AG08395 (cell line): ENCODE results near the gene ASB8.
A peak's percentile ranks its signal among the peaks of the same experiment; 100 is the strongest.
"Not testable (repeated sequence)": the region's sequence is repeated elsewhere in the genome, so short reads cannot be mapped to it uniquely, and the experiment has no call there.

ENCODE experiments used
- DNase-seq: peaks from one replicate; pipeline ENCODE4 v3.0.0; 2012; ENCODE audit warnings: mixed read lengths, low spot score

Gene ASB8

DNA sequence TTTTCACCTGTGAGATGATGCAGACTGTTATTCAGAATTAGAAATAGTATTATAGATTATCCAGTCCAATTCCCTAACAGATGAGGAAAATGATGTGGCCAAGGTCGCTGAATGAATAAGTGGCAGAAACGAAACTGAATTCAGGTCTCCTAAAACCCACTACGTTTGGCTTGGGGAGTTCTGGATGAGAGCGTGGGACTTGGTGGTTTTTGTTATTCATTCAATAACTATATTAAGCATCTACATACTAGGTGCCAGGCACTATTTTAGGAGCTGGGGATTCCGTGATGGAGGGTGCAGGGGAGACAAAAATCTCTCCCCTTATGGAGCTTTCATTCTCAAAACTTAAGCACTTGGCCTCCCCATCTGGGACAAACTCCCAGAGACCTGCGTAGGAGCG lies 25.3 kb upstream of the ASB8 start:
- DNase-seq: no peak

DNA sequence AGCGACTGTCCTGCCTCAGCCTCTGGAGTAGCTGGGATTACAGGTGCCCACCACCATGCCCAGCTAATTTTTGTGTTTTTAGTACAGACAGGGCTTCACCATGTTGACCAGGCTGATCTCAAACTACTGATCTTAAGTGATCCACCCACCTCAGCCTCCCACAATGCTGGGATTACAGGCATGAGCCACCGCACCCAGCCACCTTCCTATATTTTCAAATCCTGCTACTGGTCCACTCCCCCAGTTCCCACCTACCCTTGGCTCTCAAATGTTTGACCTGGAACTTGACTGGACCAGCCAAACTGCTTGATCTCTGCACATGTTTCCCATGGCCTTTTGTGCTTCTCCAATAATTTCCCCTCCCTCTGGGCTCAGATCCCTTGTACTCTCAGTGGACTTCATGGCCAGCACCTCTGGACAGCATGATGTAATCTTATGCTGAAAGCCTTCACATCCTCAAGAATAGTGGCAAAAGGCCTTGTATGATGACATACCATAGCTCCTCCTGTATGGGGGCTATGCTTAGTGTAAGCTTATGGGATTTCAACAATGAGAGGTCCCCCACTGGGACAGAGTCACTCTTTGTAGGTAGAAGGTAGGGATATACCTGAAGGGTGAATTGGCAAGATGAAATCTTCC lies 23.7 kb upstream of the ASB8 start:
- DNase-seq: no peak

DNA sequence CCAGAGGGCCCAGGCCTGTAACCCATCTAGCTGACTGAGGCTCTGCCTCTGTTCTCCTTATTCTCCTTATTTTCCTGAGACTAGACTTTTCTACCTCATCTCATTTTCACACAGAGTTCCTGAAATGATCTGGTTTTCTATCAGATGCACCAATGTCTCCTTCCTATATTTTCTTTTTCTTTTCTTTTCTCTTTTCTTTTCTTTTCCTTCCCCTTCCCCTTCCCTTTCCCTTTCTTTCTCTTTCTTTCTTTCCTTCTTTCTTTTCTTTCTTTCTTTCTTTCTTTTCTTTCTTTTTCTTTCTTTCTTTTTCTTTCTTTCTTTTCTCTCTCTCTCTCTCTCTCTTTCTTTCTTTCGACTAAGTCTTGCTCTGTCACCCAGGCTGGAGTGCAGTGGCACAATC lies 23.1 kb upstream of the ASB8 start:
- DNase-seq: no peak

DNA sequence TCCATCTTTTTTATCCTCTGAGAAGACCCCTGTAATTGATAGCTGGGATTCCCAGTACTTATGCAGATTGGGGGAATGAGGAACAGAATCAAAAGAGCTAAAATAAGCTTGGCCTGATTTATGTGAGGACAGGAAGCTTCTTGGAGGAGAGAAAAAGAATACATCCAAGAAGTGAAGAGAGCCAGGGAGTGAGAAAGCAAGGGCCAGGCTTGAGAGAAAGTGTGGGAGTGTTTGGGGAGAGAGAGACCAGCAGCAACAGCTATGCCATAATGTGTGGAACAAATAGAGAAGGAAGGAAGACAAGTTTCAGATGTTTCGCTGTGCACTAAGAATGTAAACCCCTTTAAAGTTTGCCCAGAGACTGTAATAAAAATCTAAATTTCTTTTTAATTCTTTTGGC lies 22.2 kb upstream of the ASB8 start:
- no peak for DNase-seq

DNA sequence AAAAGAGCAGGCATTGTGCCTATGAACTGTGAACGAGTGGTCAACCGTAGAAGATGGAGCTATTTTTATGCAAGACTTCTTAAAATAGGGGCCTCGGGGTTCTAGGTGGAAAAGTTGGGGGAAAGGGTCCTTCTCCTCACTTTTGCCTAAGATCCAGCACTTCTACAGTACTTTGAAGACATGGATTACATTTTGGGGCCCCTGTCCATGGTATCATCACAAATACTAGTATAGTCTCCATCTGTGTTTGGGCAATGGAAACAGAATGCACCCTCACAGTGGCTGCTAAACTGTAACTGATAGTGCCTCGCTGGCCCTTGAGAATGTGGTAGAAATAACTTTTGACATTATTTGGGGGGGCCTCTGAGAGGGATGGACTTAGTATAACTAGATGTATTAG lies 20.7 kb upstream of the ASB8 start:
- no peak for DNase-seq

DNA sequence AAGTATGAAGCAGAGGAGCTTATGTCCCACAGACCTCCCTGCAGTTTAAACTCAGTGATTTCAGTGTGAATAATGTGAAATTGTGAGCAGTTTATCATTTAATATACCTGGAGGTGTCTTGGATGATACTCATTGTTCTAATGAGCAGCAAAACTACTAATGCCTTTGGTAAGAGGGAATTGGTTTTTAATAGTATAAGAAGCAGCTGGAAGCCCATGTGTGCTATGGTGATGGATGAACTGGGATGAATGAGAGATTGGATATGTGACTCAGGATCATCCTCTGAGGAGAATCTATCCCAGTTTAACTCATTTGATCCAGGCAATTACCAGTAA lies 19.1 kb upstream of the ASB8 start:
- DNase-seq: no peak

DNA sequence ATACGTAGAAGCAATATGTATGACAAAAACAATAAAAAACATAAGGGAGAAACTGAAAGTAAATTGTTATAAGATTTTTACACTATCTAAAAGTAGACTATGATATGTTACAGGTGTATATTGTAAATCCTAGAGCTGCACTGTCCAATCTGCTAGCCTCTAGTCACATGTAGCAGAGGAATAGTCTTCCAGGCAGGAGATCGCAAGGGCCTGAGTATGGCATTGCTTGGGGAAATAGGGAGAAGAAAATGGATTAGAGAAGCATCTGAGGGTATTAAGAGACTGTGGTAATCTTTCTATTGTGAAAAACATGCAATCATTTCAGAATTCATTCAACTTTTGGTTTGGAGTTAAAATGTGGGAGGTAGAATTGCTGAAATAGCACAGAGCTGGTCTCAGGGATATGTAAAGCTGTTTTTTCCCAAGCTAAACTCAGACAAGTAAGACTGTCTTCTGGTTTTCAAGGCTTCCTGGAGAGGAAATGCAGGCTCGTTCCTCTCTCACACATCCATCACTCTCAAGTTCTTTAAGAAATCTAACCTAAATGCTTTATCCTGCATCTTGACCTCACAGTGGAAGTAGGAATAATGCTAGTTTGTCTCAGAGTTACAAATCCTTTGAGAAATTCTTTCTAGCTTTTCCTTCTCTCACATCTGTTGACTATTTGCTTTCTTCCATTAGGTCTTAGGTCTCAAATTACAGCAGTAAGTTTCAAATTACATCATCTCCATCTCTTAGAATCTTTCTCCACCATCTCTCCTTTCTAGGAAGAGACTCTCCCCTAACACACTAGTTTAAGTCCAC lies 18.5 kb upstream of the ASB8 start:
- no peak for DNase-seq

DNA sequence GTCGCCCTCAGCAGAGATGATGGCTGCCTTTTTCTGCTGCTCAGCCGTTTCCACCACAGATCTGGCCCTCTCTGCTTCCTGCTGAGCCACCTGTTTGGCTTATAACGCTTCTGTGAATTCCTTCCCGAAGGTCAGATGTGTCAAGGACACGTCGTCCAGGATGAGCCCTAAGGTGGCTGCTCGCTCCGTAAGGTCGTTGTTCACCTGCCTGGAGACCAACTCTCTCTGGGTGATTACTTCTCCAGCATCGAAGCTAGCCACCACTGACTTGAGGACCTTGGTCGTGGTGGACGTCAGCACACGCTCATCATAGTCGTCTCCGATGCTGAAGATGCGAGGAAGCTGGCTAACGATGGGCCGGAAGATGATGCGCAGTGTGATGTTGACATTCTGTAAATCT lies 11.7 kb upstream of the ASB8 start:
- DNase-seq: no peak

DNA sequence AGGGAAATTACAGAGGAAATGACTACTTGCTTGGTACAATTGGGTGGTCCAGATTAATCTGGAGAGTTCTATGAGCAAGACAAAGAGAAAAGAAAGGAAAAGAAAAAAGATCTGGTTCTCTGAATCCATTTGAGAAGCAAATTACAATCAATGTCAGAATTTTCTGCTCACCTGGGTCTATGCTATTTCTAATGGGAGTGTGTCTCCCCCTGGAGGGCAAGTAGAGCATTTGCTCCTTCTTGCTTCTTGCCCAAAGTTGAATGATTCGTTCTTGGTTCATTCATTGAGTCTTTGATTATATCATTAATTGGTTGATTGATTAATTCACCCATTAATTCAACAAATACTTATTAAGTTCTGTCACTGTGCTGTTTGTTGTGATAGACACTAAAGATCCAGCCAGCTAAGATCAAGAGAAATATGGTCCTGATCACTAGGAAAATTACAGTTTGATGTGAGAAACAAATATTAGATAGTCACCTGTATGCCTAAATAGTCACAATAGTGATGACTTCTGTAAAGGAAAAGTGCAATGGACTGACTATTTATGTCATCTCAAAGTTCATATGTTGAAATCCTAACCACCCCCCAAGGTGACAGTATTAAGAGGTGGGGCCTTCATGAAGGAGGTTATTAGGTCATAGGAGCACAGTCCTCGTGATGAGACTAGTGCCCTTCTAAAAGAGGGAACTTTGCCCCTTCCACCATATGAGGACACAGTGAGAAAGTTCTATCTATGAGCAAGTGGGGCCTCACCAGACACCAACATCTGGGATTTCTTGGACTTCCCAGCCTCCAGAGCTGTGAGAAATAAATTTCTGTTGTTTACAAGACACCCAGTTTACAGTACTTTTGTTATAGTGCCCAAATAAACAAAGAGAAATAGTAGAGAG lies 8.0 kb upstream of the ASB8 start:
- DNase-seq: peak; percentile 44

DNA sequence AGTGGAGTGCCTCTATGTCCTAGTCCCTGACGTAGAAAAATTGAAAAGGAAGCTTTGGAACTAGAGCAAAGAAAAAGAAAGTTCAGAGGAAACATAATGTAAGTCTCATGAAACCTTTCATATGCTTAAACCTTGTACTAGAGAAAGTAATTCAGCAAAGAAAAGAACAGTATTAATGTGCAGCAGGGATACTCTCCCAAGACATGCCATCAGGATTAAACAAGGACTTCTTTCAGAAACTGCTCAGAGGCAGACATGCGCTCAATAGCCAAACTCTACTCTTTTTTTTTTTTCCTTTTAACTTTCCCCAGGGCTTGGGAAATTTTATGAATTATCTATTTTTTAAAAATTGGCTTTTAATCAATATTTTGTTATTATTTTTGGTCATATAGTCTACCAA lies 7.1 kb upstream of the ASB8 start:
- DNase-seq: no peak

DNA sequence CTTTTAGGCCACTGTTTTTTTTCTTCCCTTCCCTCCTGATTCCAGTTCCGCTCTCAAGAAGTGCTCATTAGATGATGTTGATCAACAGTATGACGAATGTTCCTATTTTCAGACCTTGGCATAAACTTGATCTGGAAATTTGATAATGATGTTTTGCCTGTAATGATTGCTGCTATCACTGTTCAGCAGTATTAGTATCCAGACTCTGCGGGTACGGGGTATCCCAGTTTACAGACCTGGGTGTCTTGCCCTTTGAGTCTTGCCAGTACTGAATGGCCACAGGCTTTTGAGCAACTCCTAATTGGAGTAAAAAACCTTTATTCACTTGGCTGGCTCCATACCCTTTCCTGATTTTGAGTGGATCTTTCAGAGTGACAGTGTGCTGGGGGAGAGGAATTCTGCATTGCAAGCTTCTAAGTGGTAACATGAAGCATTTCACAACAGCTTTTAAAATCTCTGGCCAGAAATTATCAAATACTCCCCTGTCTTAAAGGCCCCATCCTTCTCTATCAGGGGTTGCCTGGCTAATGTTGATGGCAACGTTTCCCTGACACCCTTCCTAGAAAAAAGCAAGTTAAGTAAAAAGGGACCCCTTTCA lies 5.9 kb upstream of the ASB8 start:
- no peak for DNase-seq

DNA sequence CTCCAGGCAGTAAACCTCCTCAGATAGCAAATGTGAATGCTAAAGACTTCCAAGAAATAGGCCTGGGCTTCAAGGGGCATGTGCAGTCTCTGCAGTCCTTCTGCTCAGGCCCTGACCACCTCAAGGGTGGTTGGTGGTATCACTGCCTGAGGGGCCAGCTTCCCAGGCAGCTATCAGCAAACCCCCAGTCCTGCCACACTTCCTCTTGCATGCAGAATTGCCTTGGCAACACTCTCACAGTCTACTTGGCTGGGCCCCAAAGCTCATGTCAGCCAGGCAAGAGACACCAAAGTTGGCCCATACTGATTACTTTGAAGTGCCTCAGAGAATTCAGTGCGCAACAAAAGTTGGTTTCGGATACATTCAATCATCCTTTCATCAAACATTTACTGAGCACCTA lies 3.5 kb upstream of the ASB8 start:
- DNase-seq: no peak

DNA sequence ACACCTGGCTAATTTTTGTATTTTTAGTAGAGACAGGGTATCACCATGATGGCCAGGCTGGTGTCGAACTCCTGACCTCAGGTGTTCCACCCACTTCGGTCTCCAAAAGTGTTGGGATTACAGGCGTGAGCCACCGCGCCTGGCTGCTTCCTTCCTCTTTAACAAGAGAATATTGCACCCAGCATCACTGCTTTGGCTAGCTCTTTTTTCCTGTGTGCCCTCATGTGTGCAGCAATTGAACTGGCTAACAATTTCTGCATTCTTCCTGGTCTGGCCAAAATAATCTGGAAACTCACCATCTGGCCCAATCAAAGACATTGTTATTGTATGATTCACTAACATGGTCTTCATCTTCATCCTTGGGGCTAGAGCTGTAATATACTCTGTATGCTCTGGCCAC lies 2.7 kb upstream of the ASB8 start:
- no peak for DNase-seq

DNA sequence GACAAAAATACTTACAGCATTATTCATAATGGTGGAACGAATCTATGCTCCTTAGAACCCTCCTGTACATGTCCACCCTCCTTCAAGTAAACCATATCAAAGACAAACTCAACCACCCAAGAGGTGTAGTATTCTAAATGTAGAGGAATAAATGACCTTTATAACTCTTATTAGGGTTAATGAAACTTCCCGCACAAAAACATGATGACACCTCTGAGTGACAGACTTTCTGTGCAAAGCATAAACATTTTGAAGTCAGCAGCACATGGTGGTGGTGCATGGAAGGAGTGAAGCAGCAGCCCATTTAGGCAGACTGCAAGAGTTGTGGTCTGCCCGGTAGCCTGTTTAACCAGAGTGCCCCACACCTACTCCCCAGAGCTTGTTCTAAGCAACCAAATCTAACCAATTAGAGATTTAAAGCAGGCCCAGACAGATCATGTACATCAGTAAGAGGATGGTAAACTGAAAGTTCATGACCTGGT lies 615 bp upstream of the ASB8 start:
- DNase-seq: no peak

DNA sequence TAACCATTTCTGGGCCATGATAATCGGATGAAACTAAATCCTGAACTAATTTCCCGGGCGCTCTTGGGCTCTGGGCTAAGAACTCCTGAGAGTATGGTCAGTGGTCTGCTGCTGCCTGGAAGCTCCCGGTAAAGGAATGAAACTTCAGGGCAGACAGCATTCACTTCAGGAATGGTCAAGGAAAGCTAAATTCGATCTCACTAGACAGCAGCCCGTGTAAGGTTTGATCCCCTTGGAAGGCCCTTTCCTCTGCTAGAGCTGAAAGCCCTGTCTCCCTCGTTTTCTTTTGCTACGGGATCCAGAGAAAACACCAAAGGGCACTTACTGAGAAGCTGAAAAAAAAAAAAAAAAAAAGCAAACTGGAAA lies 680 bp downstream of the ASB8 start:
- no peak for DNase-seq

DNA sequence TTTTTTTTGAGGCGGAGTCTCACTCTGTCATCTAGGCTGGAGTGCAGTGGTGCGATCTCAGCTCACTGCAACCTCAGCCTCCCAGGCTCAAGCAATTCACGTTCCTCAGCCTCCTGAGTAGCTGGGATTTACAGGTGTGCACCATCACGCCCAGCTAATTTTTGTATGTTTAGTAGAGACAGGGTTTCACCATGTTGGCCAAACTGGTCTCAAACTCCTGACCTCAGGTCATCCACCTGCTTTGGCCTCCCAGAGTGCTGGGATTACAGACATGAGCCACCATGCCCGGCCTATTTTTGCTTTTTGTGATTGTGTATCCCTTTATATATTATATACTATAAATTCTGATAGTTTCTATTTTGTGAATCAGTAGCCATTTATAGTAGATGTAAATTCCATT lies 1.5 kb downstream of the ASB8 start:
- not testable (repeated sequence) for DNase-seq

DNA sequence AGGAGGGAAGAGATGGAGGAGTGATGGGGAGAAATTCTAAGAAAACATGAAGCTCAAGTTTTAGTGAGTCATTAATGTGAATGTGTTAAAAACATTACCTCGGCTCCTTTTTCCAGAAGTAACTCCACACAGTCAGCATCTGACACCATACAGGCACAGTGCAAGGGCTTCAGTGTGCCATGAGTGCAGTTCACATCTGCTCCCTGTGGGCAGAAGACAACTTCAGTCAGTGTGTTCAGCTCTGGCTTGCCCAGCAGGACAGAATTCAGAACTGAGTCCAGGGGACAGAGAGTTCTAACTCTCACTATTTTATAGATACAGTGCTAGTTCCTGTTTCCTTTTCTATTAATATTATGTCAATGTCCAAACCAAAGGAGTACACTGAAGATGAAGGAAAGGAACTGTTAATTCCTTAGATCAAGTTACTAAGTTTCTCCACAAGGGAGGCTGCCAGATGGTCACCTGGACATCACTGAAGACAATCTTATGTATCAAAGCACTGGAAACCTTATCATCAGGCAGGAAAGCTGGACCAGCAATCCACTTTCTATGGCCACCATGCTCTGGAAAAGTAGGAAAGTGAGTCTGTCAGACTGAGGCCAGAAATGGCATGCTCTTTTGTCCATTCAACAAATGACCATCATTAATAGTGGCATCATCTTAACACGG lies 6.1 kb downstream of the ASB8 start:
- no peak for DNase-seq

DNA sequence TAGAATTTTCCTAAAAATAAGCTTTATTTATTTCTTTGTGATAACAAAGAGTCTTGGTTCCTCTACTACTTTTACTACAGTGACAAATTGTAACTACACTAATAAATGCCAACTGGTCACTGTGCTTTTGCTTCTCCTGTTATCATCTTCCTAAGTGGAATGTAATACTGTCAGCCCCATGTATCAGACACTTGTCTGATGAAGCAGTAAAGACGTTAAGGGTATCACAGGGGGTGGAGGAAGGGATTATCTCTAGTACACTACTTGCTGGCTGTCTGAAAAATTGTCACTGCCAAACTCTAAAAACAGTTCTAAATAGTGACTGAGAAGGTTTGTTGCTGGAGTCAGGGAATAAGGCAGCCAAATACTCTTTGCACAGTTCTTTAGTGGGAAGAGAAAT lies 11.3 kb downstream of the ASB8 start:
- DNase-seq: no peak

DNA sequence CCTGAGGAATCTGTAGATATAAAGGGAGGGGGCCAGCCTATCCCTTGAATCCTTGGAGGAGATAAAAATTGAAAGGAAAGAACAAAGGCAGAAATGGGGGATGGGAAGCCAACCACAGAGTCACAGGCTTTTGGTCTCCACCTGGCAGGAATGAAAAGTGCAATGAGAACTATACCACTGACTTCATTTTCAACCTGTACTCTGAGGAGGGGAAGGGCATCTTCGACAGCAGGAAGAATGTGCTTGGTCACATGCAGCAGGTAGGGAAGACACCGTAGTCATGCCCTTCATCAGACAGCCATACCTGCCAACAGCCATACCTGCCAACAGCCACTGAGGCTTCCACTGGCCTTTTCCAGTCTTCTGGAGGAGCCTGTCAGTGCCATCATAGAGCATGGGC lies 13.4 kb downstream of the ASB8 start:
- no peak for DNase-seq

DNA sequence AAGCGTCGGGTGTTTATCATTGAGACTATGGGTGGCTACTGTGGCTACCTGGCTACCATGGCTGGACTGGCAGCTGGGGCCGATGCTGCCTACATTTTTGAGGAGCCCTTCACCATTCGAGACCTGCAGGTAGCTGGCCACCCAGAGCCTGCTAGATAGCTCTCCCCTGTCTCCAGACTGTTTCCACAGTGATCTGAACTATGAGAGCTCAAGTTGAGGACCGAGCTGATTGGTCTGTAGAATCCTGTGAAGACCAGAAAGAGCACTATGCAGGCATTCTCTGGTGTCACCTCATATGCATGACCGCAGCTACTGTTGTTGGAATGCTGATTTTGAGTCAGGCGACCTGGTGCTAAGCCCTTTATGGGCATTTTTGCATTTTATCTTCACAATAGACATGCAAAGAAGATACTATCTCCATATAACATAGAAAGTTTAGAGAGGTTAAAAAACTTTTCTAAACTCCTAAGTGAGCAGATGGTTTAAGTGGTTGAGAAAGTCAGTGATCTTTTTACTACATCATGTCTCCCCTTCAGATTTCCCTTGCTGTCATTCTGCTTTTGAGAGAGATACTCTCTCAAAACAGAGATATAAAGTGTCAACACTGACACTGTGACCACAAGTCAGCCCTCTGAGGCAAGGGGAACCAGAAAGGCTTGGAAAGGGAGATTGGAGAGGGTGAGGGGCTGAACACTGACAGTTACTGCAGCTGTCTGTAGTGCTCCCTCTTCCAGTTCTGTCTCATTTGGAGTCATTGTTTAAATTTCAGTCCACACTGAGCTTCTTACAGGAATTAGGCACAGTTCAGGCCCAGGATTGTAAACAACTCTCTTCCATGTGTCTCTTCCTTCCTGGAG lies 14.3 kb downstream of the ASB8 start:
- DNase-seq: no peak

DNA sequence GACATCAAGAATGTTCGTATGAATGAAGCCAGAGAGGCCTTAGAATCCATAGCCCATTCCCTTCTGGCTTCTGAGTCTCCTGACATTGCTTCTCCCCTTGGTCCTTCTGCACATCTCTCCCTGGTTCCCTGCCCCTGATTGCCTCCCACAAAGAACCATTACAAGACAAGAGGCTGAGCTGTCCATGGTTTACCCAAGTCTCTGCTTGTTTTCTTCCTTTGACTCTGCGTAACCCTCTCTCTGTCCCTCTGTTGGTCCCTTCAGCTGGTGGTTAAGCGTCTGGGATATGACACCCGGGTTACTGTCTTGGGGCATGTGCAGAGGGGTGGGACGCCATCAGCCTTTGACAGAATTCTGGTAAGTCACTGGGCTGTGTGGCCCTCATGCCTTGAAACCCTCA lies 22.3 kb downstream of the ASB8 start:
- DNase-seq: no peak
